BLaER1 treated with 17β-estradiol and CSF1 and Interleukin-3, amounts not matched to agents 10 nM and 100 nM (cell line): ENCODE data around the gene SLC25A34.

Experiments used
- H3K27ac ChIP-seq, 11 experiments: shearing (Covaris generic); formaldehyde crosslinking; 2 replicates each; pipeline ENCODE4 v1.8.1; 2022
- H3K27me3 ChIP-seq, 11 experiments: shearing (Covaris generic); formaldehyde crosslinking; 2 replicates each; pipeline ENCODE4 v1.8.1; 2022
- H3K36me3 ChIP-seq, 11 experiments: shearing (Covaris generic); formaldehyde crosslinking; 2 replicates each; pipeline ENCODE4 v1.8.1; 2022
- H3K4me1 ChIP-seq, 10 experiments: shearing (Covaris generic); formaldehyde crosslinking; 2 replicates each; pipeline ENCODE4 v1.8.1; 2022
- H3K4me2 ChIP-seq, 11 experiments: shearing (Covaris generic); formaldehyde crosslinking; 2 replicates each; pipeline ENCODE4 v1.8.1; 2022
- H3K4me3 ChIP-seq, 10 experiments: shearing (Covaris generic); formaldehyde crosslinking; 2 replicates each; pipeline ENCODE4 v1.8.1; 2022
- H3K9ac ChIP-seq, 11 experiments: shearing (Covaris generic); formaldehyde crosslinking; 2 replicates each; pipeline ENCODE4 v1.8.1; 2022
- H3K9me3 ChIP-seq, 11 experiments: shearing (Covaris generic); formaldehyde crosslinking; replicated peaks in 1 of 11; 2 replicates each; pipeline ENCODE4 v1.8.1; 2022
- H4K20me1 ChIP-seq, 11 experiments: shearing (Covaris generic); formaldehyde crosslinking; 2 replicates each; pipeline ENCODE4 v1.8.1; 2022
- Cebpa-rat ChIP-seq, 11 experiments: shearing (Covaris generic); IDR thresholded peaks; 2 replicates each; pipeline ENCODE4 v1.8.1; 2022

Gene SLC25A34

DNA sequence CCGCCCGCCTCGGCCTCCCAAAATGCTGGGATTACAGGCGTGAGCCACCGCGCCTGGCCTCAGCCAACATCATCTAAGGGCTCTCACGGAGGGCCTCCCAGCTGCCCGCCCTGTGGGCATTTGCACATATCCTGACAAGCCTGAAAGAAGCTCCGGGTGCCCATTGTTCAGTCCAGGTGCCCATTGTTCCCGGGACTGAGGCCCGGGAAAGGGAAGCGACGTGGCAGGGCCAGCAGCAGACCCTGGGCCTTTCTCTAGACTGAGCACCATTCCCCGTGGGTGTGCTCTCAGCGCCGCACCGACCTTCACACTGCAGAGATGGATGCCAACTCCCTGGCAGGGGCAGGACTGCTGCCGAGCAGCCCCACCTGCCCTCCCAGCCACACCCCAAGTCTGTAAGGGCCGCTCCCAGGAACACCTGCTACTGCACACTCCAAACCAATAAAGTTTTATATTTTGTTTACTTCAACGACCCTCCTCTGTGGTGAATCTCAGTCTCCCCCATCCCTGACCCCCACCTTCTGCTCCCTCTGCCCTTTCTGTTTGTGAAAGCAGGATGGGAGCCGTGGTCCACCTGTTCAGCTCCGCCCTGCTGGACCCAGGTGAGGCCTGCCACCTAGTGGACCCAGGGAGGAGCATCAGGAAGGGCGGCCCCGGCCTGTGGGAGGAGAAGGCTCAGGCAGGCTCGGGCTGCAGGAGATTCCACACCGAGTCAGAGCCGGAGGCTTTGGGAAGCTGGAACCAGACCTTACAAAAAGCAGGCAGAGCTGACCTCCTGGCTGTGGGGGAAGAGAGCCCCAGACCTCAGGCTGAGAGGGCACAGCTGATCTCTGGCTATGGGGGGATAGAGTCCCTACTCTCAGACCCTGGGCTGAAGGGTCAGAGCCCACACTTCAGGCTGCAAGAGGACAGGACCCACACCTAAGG is 5.1 kb downstream of the SLC25A34 start:
- Histone ChIP-seq H3K4me1 (peaks cover 0 to 31% (median 26%) of the 10 kb centered on the region in 10 experiments; a peak in 13 of 20 replicates), H3K27me3 (no peaks in the 10 kb centered on the region), H3K36me3 (no peaks in the 10 kb centered on the region; a peak in 1 of 22 replicates), H3K9ac (no peak overlapping the region), H4K20me1 (peaks cover 0 to 53% (median 4%) of the 10 kb centered on the region in 11 experiments; a peak in 8 of 22 replicates), H3K9me3 (no peaks in the 10 kb centered on the region), H3K27ac (no peak overlapping the region), H3K4me2 (no peak overlapping the region), H3K4me3 (no peak overlapping the region)
- TF ChIP-seq Cebpa-rat (IDR thresholded peaks at IDR 0.05): no peak

DNA sequence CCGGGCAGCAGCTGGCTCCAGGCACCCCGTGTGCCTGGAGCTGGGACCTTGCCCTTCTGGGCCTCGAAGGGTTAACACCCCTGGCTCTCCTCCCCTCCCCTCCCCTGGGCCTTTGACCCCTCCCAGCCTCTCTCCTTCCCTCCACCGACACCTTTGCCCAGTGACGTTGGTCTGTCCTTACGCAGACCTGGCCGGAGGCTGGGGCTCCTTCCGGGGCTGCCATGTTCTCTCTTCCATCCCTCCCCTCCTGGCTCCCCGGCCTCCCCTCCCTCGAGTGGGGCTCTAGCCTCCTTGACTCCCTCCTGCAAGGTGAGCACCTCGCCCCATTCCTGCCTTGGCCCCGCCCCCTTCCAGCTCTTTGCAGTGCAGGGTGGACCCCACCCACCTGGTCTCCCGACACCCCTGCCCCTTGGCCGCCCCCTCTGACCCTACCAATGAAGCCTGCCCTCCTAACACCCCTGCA is 6.3 kb downstream of the SLC25A34 start, which contains the start of gene TMEM82:
Gene TMEM82, plus strand, starts transcription at position 161 of the 463 bp plus-strand sequence. Its CDS starts 61 bp downstream, at position 222.
- no peak for TF ChIP-seq Cebpa-rat (IDR thresholded peaks at IDR 0.05)
- no peaks in the 10 kb centered on the region for H3K27me3 ChIP-seq
- peak within 1 kb of the TSS in 5 of 11 experiments; percentile 8 to 57 (median 49); a peak in 10 of 22 replicates for H3K4me2 ChIP-seq
- H3K9me3 ChIP-seq: no peaks in the 10 kb centered on the region
- H3K4me3 ChIP-seq: no peak within 1 kb of the TSS
- no peak within 1 kb of the TSS for H3K27ac ChIP-seq
- H4K20me1 ChIP-seq: peaks cover 0 to 43% (median 4%) of the 10 kb centered on the region in 11 experiments; a peak in 7 of 22 replicates
- peaks cover 0 to 31% (median 26%) of the 10 kb centered on the region in 10 experiments; a peak in 13 of 20 replicates for H3K4me1 ChIP-seq
- H3K36me3 ChIP-seq: no peaks in the 10 kb centered on the region; a peak in 1 of 22 replicates
- H3K9ac ChIP-seq: no peak within 1 kb of the TSS

- no peaks in the 10 kb centered on the region for H3K9me3 ChIP-seq
- no peak overlapping the region for H3K4me3 ChIP-seq
- H3K4me1 ChIP-seq: peaks cover 0 to 17% (median 15%) of the 10 kb centered on the region in 10 experiments; a peak in 12 of 20 replicates
- no peak for TF ChIP-seq Cebpa-rat (IDR thresholded peaks at IDR 0.05)
- H3K27me3 ChIP-seq: no peaks in the 10 kb centered on the region
- H3K27ac ChIP-seq: no peak overlapping the region
- peak overlapping the region in 7 of 11 experiments; percentile 8 to 57 (median 31); a peak in 10 of 22 replicates for H3K4me2 ChIP-seq
- peaks cover 0 to 25% (median 0%) of the 10 kb centered on the region in 11 experiments; a peak in 7 of 22 replicates for H4K20me1 ChIP-seq
- no peak overlapping the region; a peak in 1 of 22 replicates for H3K9ac ChIP-seq
- no peaks in the 10 kb centered on the region; a peak in 1 of 22 replicates for H3K36me3 ChIP-seq
These were observed 8.1 kb downstream of the SLC25A34 start for GRCh38 chr1:15744122-15744679.

DNA sequence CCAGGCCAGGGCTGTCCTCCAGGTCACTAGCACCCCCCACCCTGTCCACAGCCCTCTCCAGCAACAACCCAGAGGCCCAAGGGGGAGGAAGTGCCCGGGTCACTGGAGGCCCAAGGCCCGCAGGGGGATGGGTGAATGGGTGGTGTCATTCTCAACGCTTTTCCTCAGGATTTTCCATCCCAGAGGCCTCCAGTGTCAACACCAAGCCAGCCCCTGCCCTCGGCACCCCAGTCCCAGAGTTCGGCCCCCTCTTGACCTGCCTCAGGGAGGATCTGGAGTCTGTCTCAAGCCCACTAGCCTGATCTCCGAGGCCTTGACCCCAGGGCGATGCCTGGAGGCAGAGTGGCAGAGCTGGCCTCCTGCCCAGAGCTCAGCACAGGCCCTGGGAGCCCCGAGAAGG is 11.3 kb downstream of the SLC25A34 start:
- no peaks in the 10 kb centered on the region for H3K36me3 ChIP-seq
- no peak for TF ChIP-seq Cebpa-rat (IDR thresholded peaks at IDR 0.05)
- no peaks in the 10 kb centered on the region for H3K27me3 ChIP-seq
- no peak overlapping the region for H3K9ac ChIP-seq
- no peak overlapping the region for H3K27ac ChIP-seq
- H3K4me3 ChIP-seq: no peak overlapping the region
- no peak overlapping the region for H3K4me2 ChIP-seq
- no peaks in the 10 kb centered on the region for H3K9me3 ChIP-seq
- peaks cover 0 to 17% (median 15%) of the 10 kb centered on the region in 10 experiments; a peak in 12 of 20 replicates for H3K4me1 ChIP-seq
- H4K20me1 ChIP-seq: peaks cover 0 to 5% (median 0%) of the 10 kb centered on the region in 11 experiments; a peak in 3 of 22 replicates

- no peak overlapping the region for H3K27ac ChIP-seq
- no peaks in the 10 kb centered on the region for H3K9me3 ChIP-seq
- no peaks in the 10 kb centered on the region for H3K27me3 ChIP-seq
- no peak for TF ChIP-seq Cebpa-rat (IDR thresholded peaks at IDR 0.05)
- H3K4me1 ChIP-seq: peaks cover 0 to 12% (median 9%) of the 10 kb centered on the region in 10 experiments; a peak in 12 of 20 replicates
- no peaks in the 10 kb centered on the region for H3K36me3 ChIP-seq
- H3K4me2 ChIP-seq: no peak overlapping the region
- peaks cover 0 to 5% (median 0%) of the 10 kb centered on the region in 11 experiments; a peak in 3 of 22 replicates for H4K20me1 ChIP-seq
- no peak overlapping the region for H3K4me3 ChIP-seq
- no peak overlapping the region for H3K9ac ChIP-seq
These were observed 12.2 kb downstream of the SLC25A34 start for GRCh38 chr1:15748264-15748663.

DNA sequence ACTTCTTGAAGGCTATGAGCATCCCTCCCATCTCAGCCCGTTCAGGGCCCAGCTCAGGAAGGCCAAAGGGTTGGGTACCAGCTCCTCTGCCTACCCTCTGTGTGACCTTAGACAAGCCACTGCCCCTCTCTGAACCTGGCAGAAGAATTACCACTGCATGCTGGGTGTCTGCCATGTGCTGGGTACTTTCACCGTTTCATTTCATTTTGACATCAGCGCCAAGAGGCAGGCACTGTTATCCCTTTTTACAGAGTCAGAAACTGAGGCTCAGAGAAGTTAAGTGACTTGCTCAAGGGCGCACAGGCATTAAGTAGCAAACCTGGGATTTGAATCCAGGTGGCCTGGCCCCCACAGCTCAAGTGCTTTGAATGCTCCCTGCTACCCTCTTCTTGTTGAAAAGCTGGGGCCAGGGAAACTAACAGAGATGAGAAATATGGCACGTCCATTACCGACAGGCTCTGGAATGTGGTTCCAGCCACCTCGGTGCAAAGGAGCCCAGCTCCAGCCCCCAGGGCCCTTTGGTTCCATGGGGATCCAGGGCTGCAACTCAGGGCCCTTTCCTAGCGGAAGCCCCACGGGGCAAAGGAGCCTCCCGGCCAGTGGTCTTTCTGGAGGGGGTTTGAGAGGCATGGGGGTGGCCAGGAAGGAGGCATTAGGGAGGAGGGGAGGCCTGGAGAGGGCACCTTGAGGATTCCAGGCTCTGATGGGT is 12.8 kb downstream of the SLC25A34 start:
- no peak overlapping the region for H3K4me3 ChIP-seq
- H3K9me3 ChIP-seq: no peaks in the 10 kb centered on the region
- peaks cover 0 to 6% (median 3%) of the 10 kb centered on the region in 10 experiments; a peak in 11 of 20 replicates for H3K4me1 ChIP-seq
- no peak overlapping the region for H3K4me2 ChIP-seq
- no peaks in the 10 kb centered on the region for H3K36me3 ChIP-seq
- TF ChIP-seq Cebpa-rat (IDR thresholded peaks at IDR 0.05): no peak
- no peak overlapping the region for H3K27ac ChIP-seq
- H3K27me3 ChIP-seq: no peaks in the 10 kb centered on the region
- H4K20me1 ChIP-seq: peaks cover 0 to 5% (median 0%) of the 10 kb centered on the region in 11 experiments; a peak in 2 of 22 replicates
- no peak overlapping the region for H3K9ac ChIP-seq

DNA sequence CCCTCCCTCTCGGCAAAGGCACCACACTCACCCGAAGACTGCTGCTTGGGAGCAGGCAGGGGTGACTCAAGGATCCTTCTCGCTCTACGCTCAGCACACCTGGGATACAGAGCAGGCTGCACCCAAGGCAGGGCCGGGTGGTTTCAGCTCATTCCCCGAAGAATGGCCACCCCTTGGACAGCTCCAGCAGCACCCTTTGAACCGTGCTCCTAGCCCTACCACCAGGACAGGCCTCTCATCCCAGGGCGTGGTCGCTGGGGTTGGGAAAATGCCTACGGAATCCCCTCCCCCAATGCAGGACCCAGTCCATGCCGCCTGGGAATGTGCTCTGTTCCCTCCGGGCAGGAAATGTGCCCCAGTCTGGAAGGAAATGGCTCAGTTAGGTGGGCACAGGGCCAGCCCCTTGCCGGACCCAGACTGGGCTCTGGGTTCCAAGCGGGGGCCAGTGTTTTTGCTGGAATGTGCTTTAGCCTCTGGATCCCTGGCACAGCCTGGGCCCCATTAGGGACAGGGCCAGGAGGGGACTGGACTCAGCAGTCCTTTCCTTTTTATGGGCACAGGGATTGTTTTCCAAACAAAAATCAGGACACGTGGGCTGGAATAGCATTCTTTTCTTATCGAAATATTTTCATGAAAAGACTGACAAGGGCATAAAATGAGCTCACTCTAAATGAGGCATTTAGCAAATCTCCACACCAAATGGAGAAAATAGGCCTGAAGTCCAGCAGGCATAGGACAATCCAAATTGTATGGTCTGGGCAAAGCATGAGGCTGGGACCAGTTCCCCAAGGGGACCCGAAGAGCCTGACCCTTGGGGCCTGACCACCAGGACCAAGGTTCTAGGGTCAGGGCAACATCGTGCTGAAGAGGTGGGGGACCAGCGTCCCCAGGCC is 13.6 kb downstream of the SLC25A34 start:
- Histone ChIP-seq H3K27me3 (no peaks in the 10 kb centered on the region), H3K27ac (no peak overlapping the region), H3K4me2 (no peak overlapping the region), H4K20me1 (peaks cover 0 to 1% (median 0%) of the 10 kb centered on the region in 11 experiments; a peak in 2 of 22 replicates), H3K4me3 (no peak overlapping the region), H3K4me1 (no peaks in the 10 kb centered on the region), H3K9me3 (no peaks in the 10 kb centered on the region), H3K36me3 (no peaks in the 10 kb centered on the region), H3K9ac (no peak overlapping the region)
- TF ChIP-seq Cebpa-rat (IDR thresholded peaks at IDR 0.05): no peak

GRCh38 chr1:15750924-15751323 is 14.9 kb downstream of the SLC25A34 start:
- H3K27ac ChIP-seq: no peak overlapping the region
- H3K9me3 ChIP-seq: no peaks in the 10 kb centered on the region; a peak in 1 of 22 replicates
- no peak overlapping the region for H3K4me2 ChIP-seq
- TF ChIP-seq Cebpa-rat (IDR thresholded peaks at IDR 0.05): no peak
- H3K9ac ChIP-seq: no peak overlapping the region
- H3K4me3 ChIP-seq: no peak overlapping the region
- H3K4me1 ChIP-seq: no peaks in the 10 kb centered on the region
- H3K36me3 ChIP-seq: no peaks in the 10 kb centered on the region
- H3K27me3 ChIP-seq: peaks cover 10 to 12% (median 11%) of the 10 kb centered on the region in 11 experiments
- H4K20me1 ChIP-seq: no peaks in the 10 kb centered on the region
